ENCODE results near the gene DNAH10.
"Not testable (repeated sequence)": the region's sequence is repeated elsewhere in the genome, so short reads cannot be mapped to it uniquely, and the experiment has no call there.

DNAH10 gene

DNA sequence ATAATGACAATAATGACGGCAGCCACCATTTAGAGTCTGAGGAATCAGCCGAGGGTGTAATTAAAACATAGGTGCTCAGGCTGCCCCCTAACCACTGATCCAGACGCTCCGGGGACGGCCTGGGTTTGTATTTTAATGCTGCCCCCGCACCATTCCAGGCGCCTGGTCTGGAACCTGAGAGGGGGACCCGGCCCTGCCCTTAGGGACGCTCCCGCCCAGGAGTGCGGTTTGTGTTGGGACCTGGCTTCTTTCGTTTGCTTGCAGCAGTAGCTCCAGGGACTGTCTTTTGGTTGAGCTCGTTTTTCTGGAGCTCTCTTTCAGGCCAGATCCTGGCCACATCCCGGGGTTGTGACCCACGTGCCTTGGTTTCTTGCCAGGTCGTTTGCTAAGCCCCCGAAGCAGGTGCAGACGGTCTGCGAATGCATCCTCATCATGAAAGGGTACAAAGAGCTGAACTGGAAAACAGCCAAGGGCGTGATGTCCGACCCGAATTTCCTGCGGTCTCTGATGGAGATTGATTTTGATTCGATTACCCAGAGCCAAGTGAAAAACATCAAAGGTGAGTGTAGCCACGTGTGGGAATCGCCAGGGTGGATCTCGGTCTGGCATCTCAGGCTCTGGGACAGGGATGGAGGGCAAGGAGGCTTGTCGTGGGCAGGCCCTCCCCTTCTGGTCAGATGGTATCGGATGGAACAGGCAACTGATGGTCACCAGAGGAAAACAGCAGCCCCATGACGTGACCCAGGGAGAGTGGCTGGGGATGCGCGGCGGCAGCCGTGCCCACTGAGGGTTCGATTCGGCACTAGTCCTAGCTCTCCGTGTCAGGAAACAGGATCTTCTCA, 147.0 kb downstream of the DNAH10 start:
- DNase-seq (ENCODE audit: low read depth), result no peak
- in situ Hi-C loops (cut with HindIII; ENCODE audit: low sequenced_read_pairs), result loop anchor here (10.0 kb wide), 1 partner anchor 194 kb away; the partner anchor contains the start of gene ATP6V0A2
- H3K4me3 ChIP-seq (ENCODE audit: low read depth, low read length), result no peak overlapping the region
- TF ChIP-seq CTCF (IDR thresholded peaks at IDR 0.05; ENCODE audit: low read depth, low read length, missing control alignments), result no peak

DNA sequence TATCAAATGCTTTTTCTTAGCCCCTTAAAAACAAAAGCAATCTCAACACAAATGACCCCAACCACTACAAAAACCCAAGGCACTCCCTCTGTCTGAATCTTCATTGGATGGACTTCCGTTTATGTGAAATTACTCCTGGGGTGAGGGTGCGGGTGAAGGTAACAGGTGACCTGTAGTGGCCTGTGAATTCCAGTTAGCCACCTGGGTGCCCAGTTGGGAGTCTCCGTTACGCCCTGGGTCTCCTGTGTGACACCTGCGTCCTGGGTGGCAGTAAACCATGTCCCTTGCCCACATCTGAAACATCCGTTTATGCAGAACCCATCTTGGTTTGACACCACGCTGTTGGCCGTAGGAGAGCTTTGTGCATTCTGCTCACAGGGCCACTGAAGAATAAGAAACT, 148.0 kb downstream of the DNAH10 start:
- no peak for DNase-seq (ENCODE audit: low read depth)
- in situ Hi-C loops (cut with HindIII; ENCODE audit: low sequenced_read_pairs), result loop anchor here (5.0 kb wide), 1 partner anchor 48 kb away; no protein-coding TSS in a partner anchor
- no peak for TF ChIP-seq CTCF (IDR thresholded peaks at IDR 0.05; ENCODE audit: low read depth, low read length, missing control alignments)
- H3K4me3 ChIP-seq (ENCODE audit: low read depth, low read length), result no peak overlapping the region

DNA sequence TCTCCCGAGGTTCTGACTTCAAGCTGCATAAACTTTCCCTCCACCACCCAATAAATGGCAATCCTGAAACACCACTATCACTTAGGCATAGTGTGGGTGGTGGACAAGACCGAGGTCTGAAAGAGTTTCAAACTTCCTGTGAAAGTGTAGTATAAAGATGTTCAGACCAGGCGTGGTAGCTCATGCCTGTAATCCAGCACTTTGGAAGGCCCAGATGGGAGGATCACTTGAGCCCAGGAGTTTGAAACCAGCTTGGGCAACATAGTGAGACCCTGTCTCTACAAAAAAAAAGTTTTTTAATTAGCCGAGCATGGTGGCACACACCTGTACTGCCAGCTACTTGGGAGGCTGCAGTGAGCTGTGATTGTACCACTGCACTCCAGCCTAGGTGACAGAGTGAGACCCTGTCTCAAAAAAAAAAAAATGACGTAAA, 148.7 kb downstream of the DNAH10 start:
- in situ Hi-C loops (cut with HindIII; ENCODE audit: low sequenced_read_pairs), result loop anchor here (5.0 kb wide), 1 partner anchor 48 kb away; no protein-coding TSS in a partner anchor
- DNase-seq (ENCODE audit: low read depth), result no peak
- H3K4me3 ChIP-seq (ENCODE audit: low read depth, low read length), result no peak overlapping the region
- no peak for TF ChIP-seq CTCF (IDR thresholded peaks at IDR 0.05; ENCODE audit: low read depth, low read length, missing control alignments)

DNA sequence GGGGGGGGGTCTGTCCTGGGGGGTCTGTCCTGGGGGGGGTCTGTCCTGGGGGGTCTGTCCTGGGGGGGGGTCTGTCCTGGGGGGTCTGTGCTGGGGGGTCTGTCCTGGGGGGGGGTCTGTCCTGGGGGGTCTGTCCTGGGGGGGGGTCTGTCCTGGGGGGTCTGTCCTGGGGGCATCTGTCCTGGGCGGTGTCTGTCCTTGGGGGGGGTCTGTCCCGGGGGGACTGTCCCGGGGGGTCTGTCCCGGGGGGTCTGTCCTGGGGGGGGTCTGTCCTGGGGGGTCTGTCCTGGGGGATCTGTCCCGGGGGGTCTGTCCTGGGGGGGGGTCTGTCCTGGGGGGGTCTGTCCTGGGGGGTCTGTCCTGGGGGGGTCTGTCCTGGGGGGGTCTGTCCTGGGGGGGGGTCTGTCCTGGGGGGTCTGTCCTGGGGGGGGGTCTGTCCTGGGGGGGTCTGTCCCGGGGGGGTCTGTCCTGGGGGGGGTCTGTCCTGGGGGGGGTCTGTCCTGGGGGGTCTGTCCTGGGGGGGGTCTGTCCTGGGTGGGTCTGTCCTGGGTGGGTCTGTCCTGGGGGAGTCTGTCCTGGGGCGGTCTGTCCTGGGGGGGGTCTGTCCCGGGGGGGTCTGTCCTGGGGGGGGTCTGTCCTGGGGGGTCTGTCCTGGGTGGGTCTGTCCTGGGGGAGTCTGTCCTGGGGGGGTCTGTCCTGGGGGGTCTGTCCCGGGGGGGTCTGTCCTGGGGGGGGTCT, 149.7 kb downstream of the DNAH10 start:
- not testable (repeated sequence) for DNase-seq (ENCODE audit: low read depth); H3K4me3 ChIP-seq (ENCODE audit: low read depth, low read length)
- in situ Hi-C loops (cut with HindIII; ENCODE audit: low sequenced_read_pairs), result loop anchor here (5.0 kb wide), 1 partner anchor 50 kb away; no protein-coding TSS in a partner anchor

GRCh38 chr12:123912415-123913380, 150.6 kb downstream of the DNAH10 start:
- in situ Hi-C loops (cut with HindIII; ENCODE audit: low sequenced_read_pairs), result loop anchor here (5.0 kb wide), 1 partner anchor 50 kb away; no protein-coding TSS in a partner anchor
- DNase-seq (ENCODE audit: low read depth), result no peak
- no peak overlapping the region for H3K4me3 ChIP-seq (ENCODE audit: low read depth, low read length)
- TF ChIP-seq CTCF (IDR thresholded peaks at IDR 0.05; ENCODE audit: low read depth, low read length, missing control alignments), result no peak

GRCh38 chr12:123914726-123915333, 152.7 kb downstream of the DNAH10 start:
- no peak for DNase-seq (ENCODE audit: low read depth)
- no peak for TF ChIP-seq CTCF (IDR thresholded peaks at IDR 0.05; ENCODE audit: low read depth, low read length, missing control alignments)
- in situ Hi-C loops (cut with HindIII; ENCODE audit: low sequenced_read_pairs), result loop anchor here (5.0 kb wide), 1 partner anchor 53 kb away; no protein-coding TSS in a partner anchor
- no peak overlapping the region for H3K4me3 ChIP-seq (ENCODE audit: low read depth, low read length)
